Frontal cortex (tissue), 4 donors: ENCODE results near the gene EEF2K. TPM values are rescaled to one million over a fixed set of nuclear protein-coding genes. Genes with fewer than 3 reads are reported as not detected.
A peak's percentile ranks its signal among the peaks of the same experiment; 100 is the strongest.
"Not testable (repeated sequence)": the region's sequence is repeated elsewhere in the genome, so short reads cannot be mapped to it uniquely, and the experiment has no call there.

ENCODE experiments used
- DNase-seq, 2 donors: peaks; one replicate each; pipeline ENCODE4 v3.0.0; 2012; ENCODE audit warnings: low spot score in 2 of 2
- FAIRE-seq: peaks from 2 replicates; lab custom pipeline; 2012; peaks lifted over from hg19 to GRCh38; lab: Jason Lieb, UNC
- total RNA-seq: library from RNA; depleted of rRNA; stranded (reverse); fragments of >200 nt; gene quantifications from one replicate; pipeline ENCODE4 v1.2.3, GENCODE V29; 2014
- donor health status: control.
- donor health status: control.
- donor health status: control.

EEF2K gene
- total RNA-seq, 1 donor from 2014 or later, result 9.8 TPM

- DNase-seq (peak in 1 of 2 donors; percentile 58), FAIRE-seq (no peak)
Measured at GRCh38 chr16:22188595-22189442, 17.3 kb upstream of the EEF2K start.

- FAIRE-seq, result no peak
- DNase-seq, result no peak
Measured at GRCh38 chr16:22189473-22190080, 16.5 kb upstream of the EEF2K start.

DNA sequence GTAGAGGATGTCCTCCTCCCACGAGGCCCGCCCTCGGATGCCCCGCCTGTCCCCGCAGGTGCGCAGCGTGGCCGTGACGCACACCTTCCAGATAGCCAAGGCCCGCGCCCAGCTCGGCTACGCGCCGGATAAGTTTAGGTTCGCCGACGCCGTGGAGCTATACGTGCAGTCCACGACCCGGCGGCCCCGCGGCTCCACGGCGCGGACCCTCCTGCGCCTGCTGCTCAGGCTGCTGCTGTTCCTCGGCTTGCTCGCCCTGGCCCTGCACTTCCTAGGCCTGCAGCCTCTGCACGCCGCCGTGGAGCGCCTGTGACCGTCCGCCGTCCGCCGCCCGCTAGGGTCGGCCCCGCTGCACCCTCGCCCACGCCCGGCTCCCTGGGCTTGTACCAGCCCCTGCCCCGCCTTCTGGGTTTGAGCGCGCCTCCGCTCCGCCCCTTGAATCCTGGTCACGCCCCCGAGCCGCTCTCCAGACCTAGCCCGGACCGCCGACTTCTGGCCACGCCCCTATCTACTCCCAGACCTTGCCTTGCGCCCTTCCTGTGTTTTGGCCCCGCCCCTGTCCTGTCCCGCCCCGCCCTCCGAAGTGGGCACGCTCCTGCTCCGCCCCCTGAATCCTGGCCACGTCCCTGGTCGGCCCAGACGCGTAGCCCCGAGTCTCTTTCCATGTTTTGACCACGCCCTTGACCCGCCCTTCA lies 15.8 kb upstream of the EEF2K start:
- DNase-seq (peak; percentile 85 to 87), FAIRE-seq (no peak)

DNA sequence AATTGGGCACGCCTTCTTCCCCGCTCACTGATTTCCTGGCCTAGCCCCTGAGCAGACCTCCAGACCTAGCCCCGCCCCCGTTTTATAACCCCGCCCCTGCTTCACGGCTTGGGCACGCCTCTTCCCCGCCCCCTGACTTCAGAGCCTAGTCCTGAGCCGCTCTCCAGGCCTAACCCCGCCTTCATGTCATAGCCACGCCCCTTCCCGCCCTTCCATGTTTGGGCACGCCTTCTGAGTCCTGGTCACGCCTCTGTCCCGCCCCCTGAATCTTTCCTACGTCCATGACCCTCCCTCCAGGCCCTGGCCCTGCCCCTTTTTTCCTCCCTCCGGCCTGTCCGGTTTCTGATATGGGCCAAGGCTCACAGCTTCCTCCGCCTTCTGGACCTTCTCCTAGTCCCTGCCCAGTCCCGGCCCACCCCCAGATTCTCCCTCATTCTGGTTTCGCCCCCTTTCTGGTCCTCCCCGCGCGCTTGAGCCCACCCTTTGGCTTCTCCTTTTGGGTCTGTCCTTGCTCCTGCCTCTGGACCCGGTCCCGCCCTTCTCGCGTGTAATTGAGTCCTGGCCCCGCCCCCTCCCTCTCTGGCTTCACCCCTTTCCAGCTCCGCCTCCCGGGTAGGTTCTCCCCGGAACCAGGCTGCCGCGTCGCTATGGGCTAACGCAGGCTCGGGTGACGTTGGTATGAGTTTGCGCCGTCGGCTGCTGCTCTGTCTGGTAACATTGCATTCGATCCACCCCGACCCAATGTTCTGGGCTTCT lies 15.1 kb upstream of the EEF2K start:
- DNase-seq (peak; percentile 86 to 88), FAIRE-seq (no peak)

- no peak for FAIRE-seq
- no peak for DNase-seq
Measured at GRCh38 chr16:22191532-22192260, 14.4 kb upstream of the EEF2K start.

- FAIRE-seq (no peak), DNase-seq (no peak)
Measured at GRCh38 chr16:22192261-22193062, 13.6 kb upstream of the EEF2K start.

DNA sequence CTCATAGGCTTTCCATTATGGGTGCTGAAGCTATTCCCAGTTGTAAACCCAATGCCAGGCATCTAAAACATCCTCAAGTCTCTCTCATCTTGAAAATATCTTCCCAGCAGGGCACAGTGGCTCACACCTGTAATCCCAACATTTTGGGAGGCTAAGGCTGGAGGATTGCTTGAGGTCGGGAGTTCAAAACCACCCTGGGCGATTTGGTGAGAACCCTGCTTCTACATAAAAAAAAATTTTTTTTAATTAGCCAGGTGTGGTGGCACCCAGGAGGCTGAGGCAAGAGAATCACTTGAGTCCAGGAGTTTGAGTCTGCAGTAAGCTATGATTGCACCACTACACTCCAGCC lies 13.0 kb upstream of the EEF2K start:
- DNase-seq (no peak), FAIRE-seq (no peak)

DNA sequence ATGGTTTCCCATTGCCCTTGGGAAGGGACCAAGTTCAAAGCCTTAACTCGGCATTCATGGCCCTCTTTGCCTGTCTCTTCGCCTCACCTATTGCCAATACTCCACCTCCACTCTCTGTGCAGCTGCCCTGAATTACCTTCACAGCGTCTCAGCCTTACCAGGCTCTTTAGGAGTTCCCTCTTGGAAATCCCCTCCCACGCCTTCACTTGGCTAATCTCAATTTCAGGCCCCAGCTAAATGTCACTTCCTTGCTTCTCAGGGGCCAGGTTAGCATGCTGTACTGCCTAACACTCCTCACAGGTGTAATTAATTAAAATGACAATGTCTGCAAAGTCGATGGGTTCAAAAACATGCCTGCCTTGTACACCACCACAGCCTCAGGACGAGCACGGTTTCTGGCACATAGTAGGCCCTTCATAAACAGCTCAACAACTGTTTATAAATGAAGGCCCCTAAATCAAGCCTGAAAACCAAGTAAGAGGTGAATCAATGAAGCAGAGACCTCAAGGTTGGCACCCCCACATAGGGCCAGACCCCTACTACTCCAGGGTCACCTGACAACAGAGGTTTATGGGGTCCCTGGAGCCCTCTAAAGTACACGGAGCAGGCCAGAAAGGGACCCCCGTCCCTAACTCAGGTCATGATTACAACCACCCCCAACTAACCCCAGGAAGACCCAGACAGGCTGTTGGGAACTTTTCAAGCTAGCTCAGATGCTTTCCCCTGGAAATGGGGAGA lies 11.2 kb upstream of the EEF2K start:
- DNase-seq, result no peak
- FAIRE-seq, result no peak

DNA sequence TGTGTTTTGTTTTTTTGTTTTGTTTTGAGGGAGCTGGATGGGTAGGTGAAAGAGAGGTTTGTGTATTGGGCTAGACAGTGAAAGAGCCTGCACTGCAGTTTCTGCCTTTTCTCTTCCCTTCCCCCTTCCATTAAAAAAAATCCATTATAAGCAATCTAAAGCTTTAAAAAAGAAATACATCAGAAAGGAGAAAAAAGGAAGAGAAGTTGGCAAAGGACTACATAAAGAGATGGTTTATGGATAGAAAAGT lies 10.7 kb upstream of the EEF2K start:
- DNase-seq (no peak), FAIRE-seq (no peak)

- DNase-seq (peak; percentile 64 to 69), FAIRE-seq (no peak)
Measured at GRCh38 chr16:22195695-22196558, 10.2 kb upstream of the EEF2K start.

DNA sequence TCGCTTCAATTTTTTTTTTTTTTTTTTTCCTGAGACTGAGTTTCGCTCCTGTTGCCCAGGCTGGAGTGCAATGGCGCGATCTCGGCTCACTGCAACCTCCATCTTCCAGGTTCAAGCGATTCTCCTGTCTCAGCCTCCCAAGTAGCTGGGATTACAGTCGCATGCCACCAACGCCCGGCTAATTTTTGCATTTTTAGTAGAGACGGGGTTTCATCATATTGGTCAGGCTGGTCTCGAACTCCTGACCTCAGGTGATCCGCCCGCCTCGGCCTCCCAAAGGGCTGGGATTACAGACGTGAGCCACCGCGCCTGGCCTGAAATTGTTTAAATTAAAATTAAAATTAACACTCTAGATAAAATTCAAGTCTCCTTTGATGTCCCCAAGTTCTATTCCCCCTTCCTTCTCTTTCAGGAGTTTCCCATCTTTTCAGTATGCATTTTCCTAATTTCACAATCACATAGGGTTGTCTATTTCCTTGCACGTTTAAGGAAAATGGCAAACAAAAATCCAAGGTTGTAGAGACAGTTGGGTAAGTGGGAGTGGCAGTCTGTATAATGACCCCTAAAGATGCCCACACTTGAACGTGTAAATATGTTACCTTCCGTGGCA lies 9.4 kb upstream of the EEF2K start:
- not testable (repeated sequence) for FAIRE-seq, DNase-seq

DNA sequence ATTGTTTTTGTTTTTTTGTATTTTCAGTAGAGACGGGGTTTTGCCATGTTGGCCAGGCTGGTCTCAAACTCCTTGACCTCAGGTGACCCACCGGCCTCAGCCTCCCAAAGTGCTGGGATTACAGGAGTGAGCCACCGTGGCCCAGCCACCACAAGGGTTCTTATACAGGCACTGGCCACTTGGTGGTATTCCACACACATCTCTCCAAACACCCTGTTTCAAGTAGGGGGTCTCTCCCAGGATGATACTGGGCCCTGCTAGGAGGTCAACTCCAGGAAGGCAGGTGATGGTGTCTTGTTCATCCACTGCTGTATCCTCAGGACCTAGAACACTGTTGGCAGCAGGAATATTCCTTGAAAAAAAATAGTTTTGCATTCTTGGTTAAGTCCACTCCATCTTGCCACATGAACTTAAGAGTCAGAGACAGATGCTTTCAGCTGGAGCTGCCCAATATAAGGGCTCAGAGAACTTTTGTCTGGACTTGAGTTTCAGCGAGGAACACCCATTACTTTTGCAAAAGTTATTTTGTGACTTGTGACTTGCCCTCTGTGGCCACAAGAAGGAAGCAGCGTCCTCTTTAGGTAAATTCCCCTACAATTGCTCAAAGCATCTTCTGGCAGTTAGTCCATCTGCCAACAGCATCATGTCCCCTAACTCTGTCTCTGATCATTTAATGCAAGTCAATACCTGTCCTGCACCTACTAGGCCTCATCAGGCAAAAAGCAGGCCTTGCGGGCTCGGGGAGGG lies 7.4 kb upstream of the EEF2K start:
- FAIRE-seq, result no peak
- no peak for DNase-seq

GRCh38 chr16:22202261-22202637 lies 3.8 kb upstream of the EEF2K start:
- FAIRE-seq (no peak), DNase-seq (no peak)

DNA sequence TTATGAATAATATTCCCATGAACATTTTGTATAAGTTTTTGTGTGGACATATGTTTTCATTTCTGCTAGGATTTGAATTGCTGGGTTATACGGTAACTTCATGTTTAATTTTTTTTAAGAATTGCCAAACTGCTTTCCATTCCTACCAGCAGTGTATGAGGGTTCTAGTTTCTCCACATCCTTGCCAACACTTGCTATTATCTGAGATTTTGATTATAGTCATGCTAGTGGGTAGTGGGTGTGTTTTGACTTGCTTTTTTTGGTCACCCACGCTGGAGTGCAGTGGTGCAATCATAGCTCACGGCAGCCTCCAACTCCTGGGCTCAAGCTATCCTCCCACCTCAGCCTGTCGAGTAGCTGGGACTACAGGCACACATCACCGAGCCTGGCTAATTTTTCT lies 3.0 kb upstream of the EEF2K start:
- FAIRE-seq (no peak), DNase-seq (no peak)

GRCh38 chr16:22204091-22204655 lies 1.9 kb upstream of the EEF2K start:
- DNase-seq, result no peak
- no peak for FAIRE-seq

GRCh38 chr16:22205577-22206012 lies 483 bp upstream of the EEF2K start:
- FAIRE-seq, result no peak

More at GRCh38 chr16:22205577-22206012, 483 bp upstream of the EEF2K start:
- no peak for DNase-seq
